Fibroblast of lung (primary cell): ENCODE data around the gene C15orf39. TPM values are rescaled to one million over a fixed set of nuclear protein-coding genes. Genes with fewer than 3 reads are reported as not detected.

ENCODE experiments used
- DNase-seq, 2 donors: peaks; one replicate each; pipeline versions ENCODE4 v3.0.0 to v3.0.0-alpha.2; 2010; ENCODE audit warnings: low read depth in 2 of 2
- H2AFZ ChIP-seq: 2 replicates; pipeline ENCODE4 v1.5.1; 2012; ENCODE audit warnings: low read length, control low read depth, inconsistent platforms
- H3K27ac ChIP-seq: 2 replicates; pipeline ENCODE4 v1.5.1; 2011; ENCODE audit warnings: low read length, control low read depth; ENCODE audit not compliant: insufficient read depth
- H3K27me3 ChIP-seq: 2 replicates; pipeline ENCODE4 v1.5.1; 2011; ENCODE audit warnings: mild to moderate bottlenecking, low read length; ENCODE audit not compliant: control insufficient read depth, insufficient read depth
- H3K36me3 ChIP-seq: 2 replicates; pipeline ENCODE4 v1.5.1; 2011; ENCODE audit warnings: low read length; ENCODE audit not compliant: control insufficient read depth, insufficient read depth
- H3K4me1 ChIP-seq: 2 replicates; pipeline ENCODE4 v1.5.1; 2011; ENCODE audit warnings: low read length; ENCODE audit not compliant: control insufficient read depth, insufficient read depth; ENCODE audit errors: extremely low read depth
- H3K4me2 ChIP-seq: 2 replicates; pipeline ENCODE4 v1.5.1; 2011; ENCODE audit warnings: low read length, control low read depth; ENCODE audit not compliant: insufficient read depth; ENCODE audit errors: extremely low read depth
- H3K4me3 ChIP-seq, 4 experiments: fragments of 200-600 bp in 1 of 4; sonication (generic) in 1 of 4; replicated peaks in 1 of 4; 2 replicates each; pipeline ENCODE4 v1.5.1; 2011 to 2016; ENCODE audit warnings: low read length in 4 of 4, low read depth in 3 of 4, mild to moderate bottlenecking in 3 of 4, control low read depth in 2 of 4, inconsistent platforms in 1 of 4, mixed read lengths in 1 of 4; ENCODE audit not compliant: insufficient read depth in 1 of 4; ENCODE audit errors: control extremely low read depth in 1 of 4
- H3K79me2 ChIP-seq: 2 replicates; pipeline ENCODE4 v1.5.1; 2012; ENCODE audit warnings: mild to moderate bottlenecking, low read length, inconsistent platforms; ENCODE audit not compliant: control insufficient read depth, insufficient read depth
- H3K9ac ChIP-seq: 2 replicates; pipeline ENCODE4 v1.5.1; 2011; ENCODE audit warnings: mild to moderate bottlenecking, low read length, control low read depth; ENCODE audit not compliant: insufficient read depth
- H3K9me3 ChIP-seq: 2 replicates; pipeline ENCODE4 v1.5.1; 2012; ENCODE audit warnings: low read depth, low read length; ENCODE audit not compliant: control insufficient read depth, insufficient read depth
- H4K20me1 ChIP-seq: 2 replicates; pipeline ENCODE4 v1.5.1; 2011; ENCODE audit warnings: low read length; ENCODE audit not compliant: control insufficient read depth, insufficient read depth; ENCODE audit errors: extremely low read depth
- EZH2 ChIP-seq: IDR thresholded peaks from 2 replicates; pipeline ENCODE4 v1.5.1; 2012; ENCODE audit warnings: low read length, control low read depth, mild to moderate bottlenecking; ENCODE audit errors: missing control alignments
- polyA plus RNA-seq, 2 donors: library from polyadenylated mRNA; depleted of rRNA in 1 of 2; stranded (reverse) in 1 of 2; unstranded in 1 of 2; fragments of >200 nt; gene quantifications; 2 replicates each; pipeline ENCODE4 v1.2.1, GENCODE V29; 2011 to 2012; ENCODE audit warnings: missing spikeins in 1 of 2
- total RNA-seq: library from RNA; depleted of rRNA; stranded (reverse); fragments of >200 nt; gene quantifications from 2 replicates; pipeline ENCODE4 v1.2.1, GENCODE V29; 2014
- TF ChIP-seq, protein P1 (sequence below), 2 donors: IDR thresholded peaks in 1 of 2; conservative IDR thresholded peaks in 1 of 2; 1 replicate in 1 of 2; 2 replicates in 1 of 2; pipeline ENCODE4 v1.5.1; 2011 to 2012; ENCODE audit warnings: low read length in 2 of 2, control low read depth in 1 of 2, inconsistent platforms in 1 of 2, low read depth in 1 of 2, mild to moderate bottlenecking in 1 of 2

The C15orf39 gene
- total and polyA plus RNA-seq, 2 donors (not counting 1 experiment from before 2014, with no cell fraction given): 1.7 to 2.3 TPM

DNA sequence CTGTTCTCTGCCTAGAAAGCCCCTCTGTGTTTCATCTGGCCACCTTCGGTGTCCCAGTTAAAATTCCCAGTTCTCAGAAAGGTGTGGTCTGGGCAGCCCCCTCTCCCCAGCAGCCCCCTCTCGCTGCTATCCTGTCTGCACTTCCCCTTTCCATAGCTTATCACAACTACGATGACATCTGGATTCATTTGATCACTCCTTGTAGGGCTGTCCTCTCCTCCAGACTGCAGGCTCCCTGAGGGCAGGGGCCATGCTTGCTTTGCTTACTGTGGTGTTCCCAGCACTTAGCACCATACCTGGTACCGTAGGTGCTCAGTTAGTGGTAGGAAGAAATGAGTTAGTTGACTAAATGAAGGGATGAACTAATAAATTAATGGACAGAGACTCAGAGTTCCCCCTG, 30.2 kb downstream of the C15orf39 start:
- no peak overlapping the region for H3K4me3 ChIP-seq
- peaks cover 22% of the 10 kb centered on the region for H3K27me3 ChIP-seq
- no peaks in the 10 kb centered on the region for H3K4me1 ChIP-seq
- no peaks in the 10 kb centered on the region for H3K79me2 ChIP-seq
- no peak overlapping the region for H3K27ac ChIP-seq
- no peaks in the 10 kb centered on the region for H3K36me3 ChIP-seq
- no peaks in the 10 kb centered on the region for H4K20me1 ChIP-seq
- no peak for DNase-seq
- H2AFZ ChIP-seq: no peak overlapping the region
- no peak overlapping the region for H3K4me2 ChIP-seq
- no peak for TF ChIP-seq EZH2
- TF ChIP-seq, protein P1, sequence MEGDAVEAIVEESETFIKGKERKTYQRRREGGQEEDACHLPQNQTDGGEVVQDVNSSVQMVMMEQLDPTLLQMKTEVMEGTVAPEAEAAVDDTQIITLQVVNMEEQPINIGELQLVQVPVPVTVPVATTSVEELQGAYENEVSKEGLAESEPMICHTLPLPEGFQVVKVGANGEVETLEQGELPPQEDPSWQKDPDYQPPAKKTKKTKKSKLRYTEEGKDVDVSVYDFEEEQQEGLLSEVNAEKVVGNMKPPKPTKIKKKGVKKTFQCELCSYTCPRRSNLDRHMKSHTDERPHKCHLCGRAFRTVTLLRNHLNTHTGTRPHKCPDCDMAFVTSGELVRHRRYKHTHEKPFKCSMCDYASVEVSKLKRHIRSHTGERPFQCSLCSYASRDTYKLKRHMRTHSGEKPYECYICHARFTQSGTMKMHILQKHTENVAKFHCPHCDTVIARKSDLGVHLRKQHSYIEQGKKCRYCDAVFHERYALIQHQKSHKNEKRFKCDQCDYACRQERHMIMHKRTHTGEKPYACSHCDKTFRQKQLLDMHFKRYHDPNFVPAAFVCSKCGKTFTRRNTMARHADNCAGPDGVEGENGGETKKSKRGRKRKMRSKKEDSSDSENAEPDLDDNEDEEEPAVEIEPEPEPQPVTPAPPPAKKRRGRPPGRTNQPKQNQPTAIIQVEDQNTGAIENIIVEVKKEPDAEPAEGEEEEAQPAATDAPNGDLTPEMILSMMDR (conservative IDR thresholded peaks at IDR 0.05 in 1 of 2, IDR thresholded peaks at IDR 0.05 in 1 of 2; ENCODE audit: low read depth in 1 of 2, low read length in 2 of 2): no peak
- no peak overlapping the region for H3K9ac ChIP-seq
- H3K9me3 ChIP-seq: no peaks in the 10 kb centered on the region

DNA sequence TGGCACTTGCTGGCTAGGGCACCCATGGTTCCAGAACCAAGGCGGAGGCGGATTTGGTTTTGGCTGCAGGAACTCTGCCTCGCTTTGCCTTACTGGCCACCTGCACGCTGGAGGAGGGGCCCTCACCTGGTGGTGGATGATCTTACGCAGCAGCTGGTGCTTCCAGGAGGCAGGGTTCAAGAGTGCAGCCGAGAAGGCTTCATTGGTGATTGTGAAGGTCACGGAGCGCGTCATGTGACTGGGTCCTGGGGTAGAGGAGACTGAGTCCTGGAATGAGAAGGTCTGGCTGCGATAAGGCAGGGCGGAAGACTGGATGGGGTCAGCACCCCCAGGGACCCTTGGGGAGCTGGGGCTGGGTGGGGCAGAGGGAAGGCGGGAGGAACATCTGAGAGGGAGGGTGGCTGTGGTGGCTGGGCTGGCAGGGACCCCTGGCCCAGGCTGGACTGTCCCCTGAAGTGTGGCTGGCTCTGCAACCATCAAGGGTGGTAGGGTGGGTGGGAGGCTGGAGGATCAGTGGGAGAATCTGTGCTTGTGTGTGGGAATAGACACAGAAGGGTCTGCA, 30.7 kb downstream of the C15orf39 start:
- no peaks in the 10 kb centered on the region for H3K4me1 ChIP-seq
- H3K9me3 ChIP-seq: no peaks in the 10 kb centered on the region
- H3K4me3 ChIP-seq: no peak overlapping the region
- DNase-seq: no peak
- peaks cover 22% of the 10 kb centered on the region for H3K27me3 ChIP-seq
- no peaks in the 10 kb centered on the region for H3K36me3 ChIP-seq
- H4K20me1 ChIP-seq: no peaks in the 10 kb centered on the region
- no peak overlapping the region for H3K27ac ChIP-seq
- TF ChIP-seq, protein P1 (conservative IDR thresholded peaks at IDR 0.05 in 1 of 2, IDR thresholded peaks at IDR 0.05 in 1 of 2; ENCODE audit: low read depth in 1 of 2, low read length in 2 of 2): no peak
- no peak for TF ChIP-seq EZH2
- no peak overlapping the region for H3K4me2 ChIP-seq
- no peak overlapping the region for H3K9ac ChIP-seq
- H3K79me2 ChIP-seq: no peaks in the 10 kb centered on the region
- no peak overlapping the region for H2AFZ ChIP-seq

DNA sequence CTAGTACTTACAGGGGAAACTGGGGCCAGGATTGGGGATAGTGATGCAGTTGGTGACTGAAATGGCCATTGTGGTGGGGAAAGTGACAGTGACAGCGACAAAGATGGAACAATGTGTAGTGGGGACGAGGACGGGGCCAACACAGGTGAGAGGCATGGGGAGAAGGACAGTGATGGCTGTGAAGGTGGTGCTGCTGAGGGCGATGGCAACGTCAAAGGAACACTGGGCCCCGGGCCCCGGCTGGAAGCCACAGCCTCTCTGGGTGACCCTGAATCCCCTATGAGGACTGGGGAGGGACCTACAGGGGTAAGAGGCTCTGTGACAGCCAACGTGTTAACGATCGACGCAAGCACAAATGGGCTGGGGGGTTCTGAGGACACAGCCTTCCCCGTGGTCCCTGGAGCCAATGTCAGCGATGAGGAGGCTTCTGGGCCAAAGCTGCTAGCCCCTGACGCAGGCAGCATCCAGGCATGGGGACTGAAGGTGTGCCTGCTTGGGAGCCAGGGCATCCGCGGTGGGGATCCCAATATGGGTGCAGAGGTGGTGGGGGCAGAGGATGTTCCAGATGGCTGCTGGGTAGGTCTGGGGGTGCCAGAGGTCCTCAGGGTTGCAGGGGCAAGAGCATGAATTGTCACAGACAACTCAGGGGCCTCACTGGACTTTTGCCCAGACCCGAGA, 31.3 kb downstream of the C15orf39 start:
- H3K9ac ChIP-seq: no peak overlapping the region
- no peak overlapping the region for H3K4me2 ChIP-seq
- no peaks in the 10 kb centered on the region for H3K4me1 ChIP-seq
- H3K36me3 ChIP-seq: no peaks in the 10 kb centered on the region
- no peak overlapping the region for H2AFZ ChIP-seq
- no peaks in the 10 kb centered on the region for H3K79me2 ChIP-seq
- no peak overlapping the region for H3K4me3 ChIP-seq
- no peak for TF ChIP-seq EZH2
- TF ChIP-seq, protein P1 (conservative IDR thresholded peaks at IDR 0.05 in 1 of 2, IDR thresholded peaks at IDR 0.05 in 1 of 2; ENCODE audit: low read depth in 1 of 2, low read length in 2 of 2): no peak
- no peaks in the 10 kb centered on the region for H3K9me3 ChIP-seq
- H3K27ac ChIP-seq: no peak overlapping the region
- DNase-seq: no peak
- no peaks in the 10 kb centered on the region for H4K20me1 ChIP-seq
- H3K27me3 ChIP-seq: peaks cover 20% of the 10 kb centered on the region
